Rectal smooth muscle tissue (tissue), 1 donor: ENCODE data around the gene GLCCI1.

Source experiments
- H3K27ac ChIP-seq: one replicate; pipeline ENCODE4 v1.7.0; 2013; ENCODE audit warnings: low read depth, low read length, inconsistent platforms
- H3K27me3 ChIP-seq: one replicate; pipeline ENCODE4 v1.7.0; 2013; ENCODE audit warnings: low read length; ENCODE audit not compliant: control insufficient read depth, insufficient read depth
- H3K36me3 ChIP-seq: one replicate; pipeline ENCODE4 v1.7.0; 2013; ENCODE audit warnings: low read length; ENCODE audit not compliant: control insufficient read depth, insufficient read depth
- H3K4me1 ChIP-seq: one replicate; pipeline ENCODE4 v1.7.0; 2013; ENCODE audit warnings: low read length; ENCODE audit not compliant: control insufficient read depth, insufficient read depth
- H3K4me3 ChIP-seq: one replicate; pipeline ENCODE4 v1.7.0; 2013; ENCODE audit warnings: low read length
- H3K9ac ChIP-seq: one replicate; pipeline ENCODE4 v1.7.0; 2013; ENCODE audit warnings: low read length

GLCCI1 gene

GRCh38 chr7:7938471-7938870 lies 30.1 kb upstream of the GLCCI1 start:
- Histone ChIP-seq H3K27ac (no peak overlapping the region), H3K27me3 (no peaks in the 10 kb centered on the region), H3K9ac (no peak overlapping the region), H3K4me1 (no peaks in the 10 kb centered on the region), H3K4me3 (no peak overlapping the region), H3K36me3 (no peaks in the 10 kb centered on the region)

GRCh38 chr7:7943951-7944350 lies 24.6 kb upstream of the GLCCI1 start:
- no peak overlapping the region for H3K4me3 ChIP-seq
- no peak overlapping the region for H3K27ac ChIP-seq
- no peaks in the 10 kb centered on the region for H3K27me3 ChIP-seq
- no peak overlapping the region for H3K9ac ChIP-seq
- H3K4me1 ChIP-seq, result no peaks in the 10 kb centered on the region
- no peaks in the 10 kb centered on the region for H3K36me3 ChIP-seq

GRCh38 chr7:7944619-7945282 lies 23.8 kb upstream of the GLCCI1 start:
- Histone ChIP-seq H3K36me3 (no peaks in the 10 kb centered on the region), H3K27ac (no peak overlapping the region), H3K9ac (no peak overlapping the region), H3K27me3 (no peaks in the 10 kb centered on the region), H3K4me3 (no peak overlapping the region), H3K4me1 (no peaks in the 10 kb centered on the region)

GRCh38 chr7:7946486-7946885 lies 22.1 kb upstream of the GLCCI1 start:
- Histone ChIP-seq H3K27me3 (no peaks in the 10 kb centered on the region), H3K4me1 (no peaks in the 10 kb centered on the region), H3K4me3 (no peak overlapping the region), H3K9ac (no peak overlapping the region), H3K27ac (no peak overlapping the region), H3K36me3 (no peaks in the 10 kb centered on the region)

- no peaks in the 10 kb centered on the region for H3K36me3 ChIP-seq
- H3K9ac ChIP-seq, result no peak overlapping the region
- no peaks in the 10 kb centered on the region for H3K27me3 ChIP-seq
Observed at GRCh38 chr7:7948232-7948631, 20.4 kb upstream of the GLCCI1 start.

GRCh38 chr7:7953806-7954205 lies 14.8 kb upstream of the GLCCI1 start:
- H3K4me3 ChIP-seq, result no peak overlapping the region
- H3K27me3 ChIP-seq, result no peaks in the 10 kb centered on the region
- no peaks in the 10 kb centered on the region for H3K4me1 ChIP-seq
- H3K9ac ChIP-seq, result no peak overlapping the region
- no peaks in the 10 kb centered on the region for H3K36me3 ChIP-seq
- H3K27ac ChIP-seq, result no peak overlapping the region

More at GRCh38 chr7:7948232-7948631, 20.4 kb upstream of the GLCCI1 start:
- Histone ChIP-seq H3K4me1 (no peaks in the 10 kb centered on the region), H3K27ac (no peak overlapping the region), H3K4me3 (no peak overlapping the region)

GRCh38 chr7:7956531-7957128 lies 12.0 kb upstream of the GLCCI1 start:
- no peak overlapping the region for H3K27ac ChIP-seq
- no peaks in the 10 kb centered on the region for H3K4me1 ChIP-seq
- no peaks in the 10 kb centered on the region for H3K36me3 ChIP-seq
- no peak overlapping the region for H3K9ac ChIP-seq
- no peaks in the 10 kb centered on the region for H3K27me3 ChIP-seq
- no peak overlapping the region for H3K4me3 ChIP-seq

- Histone ChIP-seq H3K9ac (no peak overlapping the region), H3K36me3 (no peaks in the 10 kb centered on the region), H3K4me3 (no peak overlapping the region), H3K27me3 (no peaks in the 10 kb centered on the region), H3K4me1 (no peaks in the 10 kb centered on the region), H3K27ac (no peak overlapping the region)
Observed at GRCh38 chr7:7957513-7957912, 11.1 kb upstream of the GLCCI1 start.

GRCh38 chr7:7959979-7960670 lies 8.5 kb upstream of the GLCCI1 start:
- Histone ChIP-seq H3K4me1 (no peaks in the 10 kb centered on the region), H3K27me3 (no peaks in the 10 kb centered on the region), H3K4me3 (no peak overlapping the region), H3K27ac (no peak overlapping the region), H3K9ac (no peak overlapping the region), H3K36me3 (no peaks in the 10 kb centered on the region)

GRCh38 chr7:7962851-7963250 lies 5.7 kb upstream of the GLCCI1 start:
- H3K9ac ChIP-seq, result no peak overlapping the region
- H3K4me1 ChIP-seq, result peaks cover under 1% of the 10 kb centered on the region
- no peak overlapping the region for H3K4me3 ChIP-seq
- H3K27me3 ChIP-seq, result no peaks in the 10 kb centered on the region
- H3K36me3 ChIP-seq, result no peaks in the 10 kb centered on the region
- H3K27ac ChIP-seq, result no peak overlapping the region

GRCh38 chr7:7964250-7964649 lies 4.3 kb upstream of the GLCCI1 start:
- peaks cover 3% of the 10 kb centered on the region for H3K4me1 ChIP-seq
- H3K36me3 ChIP-seq, result no peaks in the 10 kb centered on the region
- no peak overlapping the region for H3K4me3 ChIP-seq
- H3K9ac ChIP-seq, result no peak overlapping the region
- H3K27ac ChIP-seq, result no peak overlapping the region
- H3K27me3 ChIP-seq, result no peaks in the 10 kb centered on the region

- peaks cover 3% of the 10 kb centered on the region for H3K4me1 ChIP-seq
- no peaks in the 10 kb centered on the region for H3K27me3 ChIP-seq
- H3K9ac ChIP-seq, result no peak overlapping the region
- H3K36me3 ChIP-seq, result no peaks in the 10 kb centered on the region
- H3K4me3 ChIP-seq, result no peak overlapping the region
- no peak overlapping the region for H3K27ac ChIP-seq
Observed at GRCh38 chr7:7964691-7965090, 3.9 kb upstream of the GLCCI1 start.

GRCh38 chr7:7965301-7965700 lies 3.3 kb upstream of the GLCCI1 start:
- no peak overlapping the region for H3K27ac ChIP-seq
- H3K4me1 ChIP-seq, result peaks cover 3% of the 10 kb centered on the region
- no peaks in the 10 kb centered on the region for H3K36me3 ChIP-seq
- no peak overlapping the region for H3K4me3 ChIP-seq
- H3K9ac ChIP-seq, result no peak overlapping the region
- H3K27me3 ChIP-seq, result no peaks in the 10 kb centered on the region
